Fibroblast of villous mesenchyme (primary cell): Measurements from ENCODE around the gene COPZ2. TPM values are rescaled to one million over a fixed set of nuclear protein-coding genes. Genes with fewer than 3 reads are reported as not detected.

Source experiments
- DNase-seq: peaks from one replicate; pipeline ENCODE4 v3.0.0-alpha.2; 2010; ENCODE audit warnings: low read depth
- H3K4me3 ChIP-seq: 2 replicates; pipeline ENCODE4 v1.5.1; 2011; ENCODE audit warnings: low read depth, mild to moderate bottlenecking, low read length
- total RNA-seq: library from RNA; depleted of rRNA; stranded (reverse); fragments of >200 nt; gene quantifications from 2 replicates; pipeline ENCODE4 v1.2.3, GENCODE V29; 2012
- TF ChIP-seq, protein P1 (sequence below): IDR thresholded peaks from 2 replicates; pipeline ENCODE4 v1.5.1; 2012; ENCODE audit warnings: low read depth, mild to moderate bottlenecking, low read length; ENCODE audit not compliant: insufficient read depth

Gene COPZ2
- total RNA-seq, 1 donor: 61.3 TPM

GRCh38 chr17:48056246-48056745 is 18.7 kb upstream of the COPZ2 start:
- H3K4me3 ChIP-seq: peak overlapping the region; percentile 52
- no peak for DNase-seq
- TF ChIP-seq, protein P1, sequence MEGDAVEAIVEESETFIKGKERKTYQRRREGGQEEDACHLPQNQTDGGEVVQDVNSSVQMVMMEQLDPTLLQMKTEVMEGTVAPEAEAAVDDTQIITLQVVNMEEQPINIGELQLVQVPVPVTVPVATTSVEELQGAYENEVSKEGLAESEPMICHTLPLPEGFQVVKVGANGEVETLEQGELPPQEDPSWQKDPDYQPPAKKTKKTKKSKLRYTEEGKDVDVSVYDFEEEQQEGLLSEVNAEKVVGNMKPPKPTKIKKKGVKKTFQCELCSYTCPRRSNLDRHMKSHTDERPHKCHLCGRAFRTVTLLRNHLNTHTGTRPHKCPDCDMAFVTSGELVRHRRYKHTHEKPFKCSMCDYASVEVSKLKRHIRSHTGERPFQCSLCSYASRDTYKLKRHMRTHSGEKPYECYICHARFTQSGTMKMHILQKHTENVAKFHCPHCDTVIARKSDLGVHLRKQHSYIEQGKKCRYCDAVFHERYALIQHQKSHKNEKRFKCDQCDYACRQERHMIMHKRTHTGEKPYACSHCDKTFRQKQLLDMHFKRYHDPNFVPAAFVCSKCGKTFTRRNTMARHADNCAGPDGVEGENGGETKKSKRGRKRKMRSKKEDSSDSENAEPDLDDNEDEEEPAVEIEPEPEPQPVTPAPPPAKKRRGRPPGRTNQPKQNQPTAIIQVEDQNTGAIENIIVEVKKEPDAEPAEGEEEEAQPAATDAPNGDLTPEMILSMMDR: no peak

- TF ChIP-seq, protein P1: no peak
- peak overlapping the region; percentile 52 for H3K4me3 ChIP-seq
- peak; percentile 94 for DNase-seq
Measured at GRCh38 chr17:48055531-48056245, 18.1 kb upstream of the COPZ2 start.

- peak; percentile 92 for DNase-seq
- H3K4me3 ChIP-seq: peak overlapping the region; percentile 52
- TF ChIP-seq, protein P1: no peak
Measured at GRCh38 chr17:48054238-48055185, 16.9 kb upstream of the COPZ2 start.

GRCh38 chr17:48053758-48054237 is 16.2 kb upstream of the COPZ2 start:
- no peak for DNase-seq
- TF ChIP-seq, protein P1: no peak
- peak overlapping the region; percentile 50 for H3K4me3 ChIP-seq

DNA sequence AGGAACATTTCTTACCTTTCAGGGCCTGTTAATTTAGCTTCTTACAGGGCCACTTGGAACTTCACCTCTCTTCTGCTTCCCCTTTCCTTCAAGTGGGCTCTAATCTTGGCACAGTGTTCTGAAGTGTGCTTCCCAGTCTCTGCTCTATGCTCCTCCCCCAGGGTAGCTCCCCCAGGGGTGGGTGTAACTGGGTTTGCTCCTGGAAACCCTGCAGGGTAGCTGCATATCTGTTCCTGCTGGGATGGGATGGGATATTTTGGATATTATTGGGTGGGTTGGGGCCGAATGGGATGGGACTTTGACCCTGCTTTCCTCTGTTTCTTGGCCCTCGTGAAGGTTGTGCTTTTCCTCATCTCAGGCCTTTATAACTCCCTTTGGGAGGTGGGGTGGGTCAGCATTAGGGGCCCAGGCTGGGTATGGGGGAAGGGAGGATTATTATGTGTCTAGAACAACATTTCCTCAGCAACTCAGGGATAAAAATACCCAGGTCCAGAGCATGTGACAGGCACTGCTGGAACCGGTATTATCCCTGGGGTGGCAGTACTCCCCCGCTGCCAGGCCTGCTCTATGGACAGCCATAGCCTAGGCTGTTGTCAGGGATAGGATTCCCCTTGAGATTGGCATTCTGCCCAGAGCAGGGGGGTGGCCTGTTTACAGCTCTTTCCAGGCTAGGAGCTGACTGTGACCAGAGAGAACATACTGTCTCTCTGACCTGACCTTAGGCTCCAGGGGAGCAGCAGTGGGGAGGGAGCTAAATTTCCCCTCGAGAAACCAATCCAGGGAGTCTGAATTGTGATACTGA is 15.6 kb upstream of the COPZ2 start:
- peak overlapping the region; percentile 50 for H3K4me3 ChIP-seq
- DNase-seq: peak; percentile 75
- TF ChIP-seq, protein P1: no peak
